Epithelial cell of proximal tubule (primary cell): Measurements from ENCODE around the gene IL33. TPM values are rescaled to one million over a fixed set of nuclear protein-coding genes. Genes with fewer than 3 reads are reported as not detected.

Source experiments
- DNase-seq: peaks from one replicate; pipeline ENCODE4 v3.0.0-alpha.2; 2011; ENCODE audit warnings: low read depth
- H3K4me3 ChIP-seq: 2 replicates; pipeline ENCODE4 v1.5.1; 2011; ENCODE audit warnings: low read depth, mild to moderate bottlenecking, low read length
- CTCF ChIP-seq: conservative IDR thresholded peaks from 2 replicates; pipeline ENCODE4 v1.5.1; 2012; ENCODE audit warnings: low read depth, mild to moderate bottlenecking, low read length
- total RNA-seq: library from RNA; depleted of rRNA; stranded (reverse); fragments of >200 nt; gene quantifications from 2 replicates; pipeline ENCODE4 v1.2.3, GENCODE V29; 2015

Gene IL33
- total RNA-seq, 1 donor from 2014 or later = 1.3 TPM

- DNase-seq = no peak
- H3K4me3 ChIP-seq = no peak overlapping the region
- TF ChIP-seq CTCF = no peak
Observed at GRCh38 chr9:6198251-6198650, 17.4 kb upstream of the IL33 start.

- DNase-seq = no peak
- no peak for TF ChIP-seq CTCF
- H3K4me3 ChIP-seq = no peak overlapping the region
Observed at GRCh38 chr9:6199596-6199995, 16.0 kb upstream of the IL33 start.

GRCh38 chr9:6200761-6201160 is 14.8 kb upstream of the IL33 start:
- DNase-seq = no peak
- TF ChIP-seq CTCF = no peak
- H3K4me3 ChIP-seq = no peak overlapping the region

- no peak overlapping the region for H3K4me3 ChIP-seq
- TF ChIP-seq CTCF = no peak
- DNase-seq = no peak
Observed at GRCh38 chr9:6209966-6210365, 5.6 kb upstream of the IL33 start.

- TF ChIP-seq CTCF = no peak
- no peak for DNase-seq
- H3K4me3 ChIP-seq = no peak overlapping the region
Observed at GRCh38 chr9:6212722-6213375, 2.8 kb upstream of the IL33 start.

- no peak overlapping the region for H3K4me3 ChIP-seq
- no peak for TF ChIP-seq CTCF
- no peak for DNase-seq
Observed at GRCh38 chr9:6214434-6214833, 1.2 kb upstream of the IL33 start.

- no peak for TF ChIP-seq CTCF
- H3K4me3 ChIP-seq = no peak overlapping the region
- DNase-seq = no peak
Observed at GRCh38 chr9:6214903-6215302, 704 bp upstream of the IL33 start.
